SK-N-MC (cell line): ENCODE results near the gene KNG1.

Experiments used
- EZH2 ChIP-seq: fragments of 200-600 bp; sonication (generic); IDR thresholded peaks from one replicate; pipeline ENCODE4 v1.6.1; 2017; ENCODE audit warnings: antibody characterized with exemption
- FOXP2 ChIP-seq: optimal IDR thresholded peaks from 2 replicates; pipeline ENCODE3; 2011; ENCODE audit warnings: mild to moderate bottlenecking, moderate library complexity; ENCODE audit not compliant: insufficient read depth; ENCODE audit errors: extremely low read length, control extremely low read depth
- POLR2AphosphoS5 ChIP-seq: IDR thresholded peaks from 2 replicates; pipeline ENCODE4 v1.6.1; 2012; ENCODE audit warnings: mild to moderate bottlenecking, low read depth, low read length, borderline replicate concordance

- no peak for TF ChIP-seq EZH2
- no peak for TF ChIP-seq POLR2AphosphoS5
- no peak for TF ChIP-seq FOXP2
These were observed 28.8 kb downstream of the KNG1 start for GRCh38 chr3:186746008-186746407.
